GM23338 (cell line): Measurements from ENCODE around the gene GPD1L.

ENCODE experiments used
- EZH2 ChIP-seq: fragments of 200-600 bp; sonication (generic); IDR thresholded peaks from one replicate; pipeline ENCODE4 v1.8.0; 2017; ENCODE audit warnings: antibody characterized with exemption, mild to moderate bottlenecking, low read depth; ENCODE audit not compliant: unreplicated experiment
- EZH2phosphoT487 ChIP-seq: fragments of 200-600 bp; sonication (generic); IDR thresholded peaks from one replicate; pipeline ENCODE4 v1.8.1; 2018; ENCODE audit warnings: antibody characterized with exemption; ENCODE audit not compliant: unreplicated experiment
- JUNB ChIP-seq: IDR thresholded peaks from one replicate; pipeline ENCODE4 v1.6.1; 2016; ENCODE audit warnings: antibody characterized with exemption; ENCODE audit not compliant: unreplicated experiment
- NANOG ChIP-seq: IDR thresholded peaks from 2 replicates; pipeline ENCODE4 v1.6.1; 2016; ENCODE audit warnings: antibody characterized with exemption, borderline replicate concordance
- POLR2AphosphoS5 ChIP-seq: IDR thresholded peaks from 2 replicates; pipeline ENCODE4 v1.6.1; 2016; ENCODE audit warnings: antibody characterized with exemption, low read depth
- STAT1 ChIP-seq: IDR thresholded peaks from one replicate; pipeline ENCODE4 v1.6.1; 2016; ENCODE audit warnings: antibody characterized with exemption; ENCODE audit not compliant: unreplicated experiment
- ZNF114 ChIP-seq: fragments of 250-450 bp; sonication (Bioruptor Pico); IDR thresholded peaks from 2 replicates; pipeline ENCODE4 v1.5.0; 2020; ENCODE audit warnings: mild to moderate bottlenecking, moderate library complexity
- ZNF331 ChIP-seq: fragments of 250-450 bp; sonication (Bioruptor Pico); IDR thresholded peaks from 2 replicates; pipeline ENCODE4 v1.5.0; 2020; ENCODE audit warnings: low read depth, mild to moderate bottlenecking, moderate library complexity
- TF ChIP-seq, protein P1 (sequence below), 2 experiments: fragments of 200-600 bp in 1 of 2; sonication (generic) in 1 of 2; conservative IDR thresholded peaks; 2 replicates each; pipeline versions ENCODE4 v1.5.1 to v1.6.1; 2016 to 2017; ENCODE audit warnings: antibody characterized with exemption in 2 of 2, low read depth in 2 of 2, mild to moderate bottlenecking in 2 of 2, moderate library complexity in 1 of 2
- TF ChIP-seq, protein P2 (sequence below): IDR thresholded peaks from one replicate; pipeline ENCODE4 v1.6.1; 2018; ENCODE audit warnings: antibody characterized with exemption; ENCODE audit not compliant: unreplicated experiment
- TF ChIP-seq, protein P3 (sequence below): IDR thresholded peaks from 2 replicates; pipeline ENCODE4 v1.6.1; 2016; ENCODE audit warnings: antibody characterized with exemption

GRCh38 chr3:32128936-32129335, 22.5 kb downstream of the GPD1L start:
- TF ChIP-seq, protein P1, sequence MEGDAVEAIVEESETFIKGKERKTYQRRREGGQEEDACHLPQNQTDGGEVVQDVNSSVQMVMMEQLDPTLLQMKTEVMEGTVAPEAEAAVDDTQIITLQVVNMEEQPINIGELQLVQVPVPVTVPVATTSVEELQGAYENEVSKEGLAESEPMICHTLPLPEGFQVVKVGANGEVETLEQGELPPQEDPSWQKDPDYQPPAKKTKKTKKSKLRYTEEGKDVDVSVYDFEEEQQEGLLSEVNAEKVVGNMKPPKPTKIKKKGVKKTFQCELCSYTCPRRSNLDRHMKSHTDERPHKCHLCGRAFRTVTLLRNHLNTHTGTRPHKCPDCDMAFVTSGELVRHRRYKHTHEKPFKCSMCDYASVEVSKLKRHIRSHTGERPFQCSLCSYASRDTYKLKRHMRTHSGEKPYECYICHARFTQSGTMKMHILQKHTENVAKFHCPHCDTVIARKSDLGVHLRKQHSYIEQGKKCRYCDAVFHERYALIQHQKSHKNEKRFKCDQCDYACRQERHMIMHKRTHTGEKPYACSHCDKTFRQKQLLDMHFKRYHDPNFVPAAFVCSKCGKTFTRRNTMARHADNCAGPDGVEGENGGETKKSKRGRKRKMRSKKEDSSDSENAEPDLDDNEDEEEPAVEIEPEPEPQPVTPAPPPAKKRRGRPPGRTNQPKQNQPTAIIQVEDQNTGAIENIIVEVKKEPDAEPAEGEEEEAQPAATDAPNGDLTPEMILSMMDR (conservative IDR thresholded peaks at IDR 0.05; ENCODE audit: low read depth in 2 of 2), result no peak
- TF ChIP-seq JUNB (no peak), POLR2AphosphoS5 (no peak), NANOG (no peak), EZH2 (no peak), EZH2phosphoT487 (no peak), ZNF331 (CRISPR knock-in tag) (no peak), STAT1 (no peak), ZNF114 (CRISPR knock-in tag) (no peak)
- TF ChIP-seq, protein P2, sequence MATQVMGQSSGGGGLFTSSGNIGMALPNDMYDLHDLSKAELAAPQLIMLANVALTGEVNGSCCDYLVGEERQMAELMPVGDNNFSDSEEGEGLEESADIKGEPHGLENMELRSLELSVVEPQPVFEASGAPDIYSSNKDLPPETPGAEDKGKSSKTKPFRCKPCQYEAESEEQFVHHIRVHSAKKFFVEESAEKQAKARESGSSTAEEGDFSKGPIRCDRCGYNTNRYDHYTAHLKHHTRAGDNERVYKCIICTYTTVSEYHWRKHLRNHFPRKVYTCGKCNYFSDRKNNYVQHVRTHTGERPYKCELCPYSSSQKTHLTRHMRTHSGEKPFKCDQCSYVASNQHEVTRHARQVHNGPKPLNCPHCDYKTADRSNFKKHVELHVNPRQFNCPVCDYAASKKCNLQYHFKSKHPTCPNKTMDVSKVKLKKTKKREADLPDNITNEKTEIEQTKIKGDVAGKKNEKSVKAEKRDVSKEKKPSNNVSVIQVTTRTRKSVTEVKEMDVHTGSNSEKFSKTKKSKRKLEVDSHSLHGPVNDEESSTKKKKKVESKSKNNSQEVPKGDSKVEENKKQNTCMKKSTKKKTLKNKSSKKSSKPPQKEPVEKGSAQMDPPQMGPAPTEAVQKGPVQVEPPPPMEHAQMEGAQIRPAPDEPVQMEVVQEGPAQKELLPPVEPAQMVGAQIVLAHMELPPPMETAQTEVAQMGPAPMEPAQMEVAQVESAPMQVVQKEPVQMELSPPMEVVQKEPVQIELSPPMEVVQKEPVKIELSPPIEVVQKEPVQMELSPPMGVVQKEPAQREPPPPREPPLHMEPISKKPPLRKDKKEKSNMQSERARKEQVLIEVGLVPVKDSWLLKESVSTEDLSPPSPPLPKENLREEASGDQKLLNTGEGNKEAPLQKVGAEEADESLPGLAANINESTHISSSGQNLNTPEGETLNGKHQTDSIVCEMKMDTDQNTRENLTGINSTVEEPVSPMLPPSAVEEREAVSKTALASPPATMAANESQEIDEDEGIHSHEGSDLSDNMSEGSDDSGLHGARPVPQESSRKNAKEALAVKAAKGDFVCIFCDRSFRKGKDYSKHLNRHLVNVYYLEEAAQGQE, result no peak
- TF ChIP-seq, protein P3, sequence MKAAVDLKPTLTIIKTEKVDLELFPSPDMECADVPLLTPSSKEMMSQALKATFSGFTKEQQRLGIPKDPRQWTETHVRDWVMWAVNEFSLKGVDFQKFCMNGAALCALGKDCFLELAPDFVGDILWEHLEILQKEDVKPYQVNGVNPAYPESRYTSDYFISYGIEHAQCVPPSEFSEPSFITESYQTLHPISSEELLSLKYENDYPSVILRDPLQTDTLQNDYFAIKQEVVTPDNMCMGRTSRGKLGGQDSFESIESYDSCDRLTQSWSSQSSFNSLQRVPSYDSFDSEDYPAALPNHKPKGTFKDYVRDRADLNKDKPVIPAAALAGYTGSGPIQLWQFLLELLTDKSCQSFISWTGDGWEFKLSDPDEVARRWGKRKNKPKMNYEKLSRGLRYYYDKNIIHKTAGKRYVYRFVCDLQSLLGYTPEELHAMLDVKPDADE, result no peak
